Pons (tissue), 1 donor: Measurements from ENCODE around the gene AP4M1.
"Not testable (repeated sequence)": the region's sequence is repeated elsewhere in the genome, so short reads cannot be mapped to it uniquely, and the experiment has no call there.

Experiments
- DNase-seq: peaks from one replicate; pipeline ENCODE4 v3.0.0-alpha.2; 2016; ENCODE audit warnings: low spot score

Gene AP4M1

GRCh38 chr7:100107890-100108289 is 6.4 kb downstream of the AP4M1 start:
- DNase-seq, result no peak

- DNase-seq, result no peak
These were observed 8.2 kb downstream of the AP4M1 start for GRCh38 chr7:100109521-100110163.

GRCh38 chr7:100111156-100111555 is 9.7 kb downstream of the AP4M1 start:
- DNase-seq, result no peak

- DNase-seq, result no peak
These were observed 10.5 kb downstream of the AP4M1 start for GRCh38 chr7:100111914-100112313.

- DNase-seq, result no peak
These were observed 13.6 kb downstream of the AP4M1 start for GRCh38 chr7:100115026-100115425.

GRCh38 chr7:100118388-100119071 is 17.1 kb downstream of the AP4M1 start:
- no peak for DNase-seq

GRCh38 chr7:100119072-100119969 is 17.9 kb downstream of the AP4M1 start, which contains the start of the genes CNPY4 and TAF6:
CNPY4 (plus strand) TSS chr7:100119634; CDS start chr7:100119745, 111 bp downstream.
TAF6 (minus strand) TSS chr7:100119358; CDS start chr7:100114209, 5,149 bp downstream.
- DNase-seq, result peak; percentile 96

GRCh38 chr7:100119970-100120732 is 18.7 kb downstream of the AP4M1 start:
- peak; percentile 75 for DNase-seq

GRCh38 chr7:100120733-100121036 is 19.2 kb downstream of the AP4M1 start:
- no peak for DNase-seq

- no peak for DNase-seq
These were observed 20.6 kb downstream of the AP4M1 start for GRCh38 chr7:100122067-100122466.

- no peak for DNase-seq
These were observed 21.1 kb downstream of the AP4M1 start for GRCh38 chr7:100122568-100122967.

- DNase-seq, result no peak
These were observed 23.1 kb downstream of the AP4M1 start for GRCh38 chr7:100124301-100125230.

- no peak for DNase-seq
These were observed 24.9 kb downstream of the AP4M1 start for GRCh38 chr7:100126239-100126930.

- peak; percentile 87 for DNase-seq
These were observed 25.8 kb downstream of the AP4M1 start, which contains the start of gene MBLAC1 for GRCh38 chr7:100126931-100127865. MBLAC1 (plus strand) TSS chr7:100126967; CDS start chr7:100127396, 429 bp downstream.

GRCh38 chr7:100127866-100128636 is 26.6 kb downstream of the AP4M1 start:
- no peak for DNase-seq

GRCh38 chr7:100128637-100128963 is 27.2 kb downstream of the AP4M1 start:
- DNase-seq, result no peak

GRCh38 chr7:100130220-100130607 is 28.8 kb downstream of the AP4M1 start:
- DNase-seq, result not testable (repeated sequence)
